H9 (cell line): ENCODE results near the gene RPL11. TPM values are rescaled to one million over a fixed set of nuclear protein-coding genes. Genes with fewer than 3 reads are reported as not detected.

Source experiments
- DNase-seq: peaks from one replicate; pipeline ENCODE4 v3.0.0-alpha.2; 2017
- H2AFZ ChIP-seq: one replicate; pipeline ENCODE4 v1.6.1; 2013; ENCODE audit warnings: mild to moderate bottlenecking, low read length, control low read depth, moderate library complexity
- H2AK5ac ChIP-seq: 2 replicates; pipeline ENCODE4 v1.6.1; 2013; ENCODE audit warnings: low read length, control low read depth, mixed read lengths; ENCODE audit not compliant: insufficient read length
- H2BK120ac ChIP-seq: one replicate; pipeline ENCODE4 v1.6.1; 2013; ENCODE audit warnings: low read depth, mild to moderate bottlenecking, low read length, control low read depth, inconsistent platforms; ENCODE audit not compliant: poor library complexity, severe bottlenecking
- H2BK12ac ChIP-seq: 2 replicates; pipeline ENCODE4 v1.6.1; 2013; ENCODE audit warnings: low read length, control low read depth, mixed read lengths, low read depth; ENCODE audit not compliant: insufficient read length
- H2BK15ac ChIP-seq: 2 replicates; pipeline ENCODE4 v1.6.1; 2013; ENCODE audit warnings: low read depth, low read length, control low read depth
- H2BK20ac ChIP-seq: one replicate; pipeline ENCODE4 v1.6.1; 2013; ENCODE audit warnings: low read depth, mild to moderate bottlenecking, low read length, control low read depth, inconsistent platforms; ENCODE audit not compliant: poor library complexity, severe bottlenecking
- H2BK5ac ChIP-seq: 2 replicates; pipeline ENCODE4 v1.6.1; 2013; ENCODE audit warnings: low read length, control low read depth, mixed read lengths; ENCODE audit not compliant: insufficient read length
- H3K14ac ChIP-seq: 2 replicates; pipeline ENCODE4 v1.6.1; 2013; ENCODE audit warnings: low read length, control low read depth; ENCODE audit not compliant: insufficient read depth
- H3K18ac ChIP-seq: 2 replicates; pipeline ENCODE4 v1.6.1; 2013; ENCODE audit warnings: low read depth, mild to moderate bottlenecking, mixed read lengths, low read length, control low read depth; ENCODE audit not compliant: insufficient read length
- H3K23ac ChIP-seq: 2 replicates; pipeline ENCODE4 v1.6.1; 2013; ENCODE audit warnings: low read length, control low read depth, mixed read lengths, low read depth; ENCODE audit not compliant: insufficient read length
- H3K23me2 ChIP-seq: 2 replicates; pipeline ENCODE4 v1.6.1; 2013; ENCODE audit warnings: low read depth, mild to moderate bottlenecking, mixed read lengths, low read length, control low read depth; ENCODE audit not compliant: insufficient read length, poor library complexity, severe bottlenecking
- H3K27ac ChIP-seq: 2 replicates; pipeline ENCODE4 v1.5.1; 2013; ENCODE audit warnings: low read length, control low read depth, mixed read lengths, low read depth; ENCODE audit not compliant: insufficient read length
- H3K27me3 ChIP-seq: 2 replicates; pipeline ENCODE4 v1.6.1; 2013; ENCODE audit warnings: low read length, control low read depth, inconsistent platforms; ENCODE audit not compliant: insufficient read depth
- H3K4ac ChIP-seq: 2 replicates; pipeline ENCODE4 v1.6.1; 2013; ENCODE audit warnings: low read depth, mild to moderate bottlenecking, control low read depth, inconsistent platforms, low read length, moderate library complexity
- H3K4me1 ChIP-seq: 2 replicates; pipeline ENCODE4 v1.6.1; 2013; ENCODE audit warnings: low read length, control low read depth, inconsistent platforms; ENCODE audit not compliant: insufficient read depth
- H3K4me2 ChIP-seq: 2 replicates; pipeline ENCODE4 v1.6.1; 2013; ENCODE audit warnings: low read length, control low read depth, mixed read lengths; ENCODE audit not compliant: insufficient read length, insufficient read depth
- H3K56ac ChIP-seq: 2 replicates; pipeline ENCODE4 v1.6.1; 2013; ENCODE audit warnings: low read depth, mild to moderate bottlenecking, mixed read lengths, low read length, control low read depth; ENCODE audit not compliant: insufficient read length
- H3K79me1 ChIP-seq: 2 replicates; pipeline ENCODE4 v1.6.1; 2013; ENCODE audit warnings: low read depth, mild to moderate bottlenecking, moderate library complexity, low read length, control low read depth, inconsistent platforms; ENCODE audit not compliant: insufficient read depth, poor library complexity, severe bottlenecking
- H3K79me2 ChIP-seq: 2 replicates; pipeline ENCODE4 v1.6.1; 2013; ENCODE audit warnings: low read length, control low read depth, inconsistent platforms; ENCODE audit not compliant: insufficient read depth
- H3K9ac ChIP-seq: 2 replicates; pipeline ENCODE4 v1.6.1; 2013; ENCODE audit warnings: low read length, control low read depth, mixed read lengths; ENCODE audit not compliant: insufficient read length; ENCODE audit errors: extremely low read depth
- H3K9me3 ChIP-seq: one replicate; pipeline ENCODE4 v1.6.1; 2013; ENCODE audit warnings: low read depth, low read length, inconsistent platforms; ENCODE audit not compliant: control insufficient read depth
- H3T11ph ChIP-seq: one replicate; pipeline ENCODE4 v1.6.1; 2013; ENCODE audit warnings: mild to moderate bottlenecking, low read length, control low read depth, inconsistent platforms
- H4K20me1 ChIP-seq: one replicate; pipeline ENCODE4 v1.6.1; 2013; ENCODE audit not compliant: control insufficient read depth, insufficient read length, insufficient read depth
- H4K5ac ChIP-seq: 2 replicates; pipeline ENCODE4 v1.6.1; 2013; ENCODE audit warnings: low read depth, mild to moderate bottlenecking, mixed read lengths, low read length, control low read depth; ENCODE audit not compliant: insufficient read length
- H4K8ac ChIP-seq: replicated peaks from 2 replicates; pipeline ENCODE4 v1.6.1; 2013; ENCODE audit warnings: low read length, control low read depth, mixed read lengths, low read depth; ENCODE audit not compliant: insufficient read length
- H4K91ac ChIP-seq: 2 replicates; pipeline ENCODE4 v1.6.1; 2013; ENCODE audit warnings: low read depth, mild to moderate bottlenecking, moderate library complexity, mixed read lengths, low read length, control low read depth; ENCODE audit not compliant: insufficient read length
- H3K27ac Mint-ChIP-seq, 3 experiments: 2 replicates in 2 of 3; 3 replicates in 1 of 3; pipeline ENCODE4 v1.8.0; 2020 to 2021; ENCODE audit warnings: mixed read lengths in 3 of 3, mild to moderate bottlenecking in 1 of 3, moderate library complexity in 1 of 3
- H3K27me3 Mint-ChIP-seq: 2 replicates; pipeline ENCODE4 v1.8.0; 2021; ENCODE audit warnings: low read depth, mild to moderate bottlenecking, moderate library complexity, mixed read lengths
- H3K36me3 Mint-ChIP-seq, 3 experiments: 2 replicates in 2 of 3; 3 replicates in 1 of 3; pipeline ENCODE4 v1.8.0; 2020 to 2021; ENCODE audit warnings: low read depth in 3 of 3, mixed read lengths in 3 of 3; ENCODE audit not compliant: insufficient read depth in 1 of 3
- H3K4me1 Mint-ChIP-seq, 2 experiments: 2 replicates each; pipeline ENCODE4 v1.8.0; 2020; ENCODE audit warnings: mixed read lengths in 2 of 2
- H3K4me3 Mint-ChIP-seq, 2 experiments: 2 replicates in 1 of 2; 3 replicates in 1 of 2; pipeline ENCODE4 v1.8.0; 2020 to 2021; ENCODE audit warnings: mild to moderate bottlenecking in 2 of 2, mixed read lengths in 2 of 2, moderate library complexity in 1 of 2
- H3K9me3 Mint-ChIP-seq, 2 experiments: 2 replicates in 1 of 2; 3 replicates in 1 of 2; pipeline ENCODE4 v1.8.0; 2020; ENCODE audit warnings: mild to moderate bottlenecking in 2 of 2, mixed read lengths in 2 of 2, moderate library complexity in 1 of 2
- WGBS: extraction: QIAGEN DNeasy Blood & Tissue Kit; methylation state at CpG from one replicate; pipeline ENCODE4 v1.1.7; 2013; ENCODE audit warnings: missing lambda C conversion rate, low lambda C conversion rate, mixed read lengths; ENCODE audit not compliant: insufficient read length; ENCODE audit errors: extremely low coverage; 5-methylcytosine and 5-hydroxymethylcytosine counted together
- total RNA-seq: library from RNA; stranded (reverse); gene quantifications from 2 replicates; pipeline ENCODE4 v1.2.1, GENCODE V29; 2021
- TF ChIP-seq, protein P1 (sequence below): fragments of 200-600 bp; sonication (generic); conservative IDR thresholded peaks from 3 replicates; pipeline ENCODE4 v1.8.0; 2021; ENCODE audit warnings: antibody characterized with exemption, mild to moderate bottlenecking

The RPL11 gene
- total RNA-seq, 1 experiment from 2014 or later: 1,618 TPM

DNA sequence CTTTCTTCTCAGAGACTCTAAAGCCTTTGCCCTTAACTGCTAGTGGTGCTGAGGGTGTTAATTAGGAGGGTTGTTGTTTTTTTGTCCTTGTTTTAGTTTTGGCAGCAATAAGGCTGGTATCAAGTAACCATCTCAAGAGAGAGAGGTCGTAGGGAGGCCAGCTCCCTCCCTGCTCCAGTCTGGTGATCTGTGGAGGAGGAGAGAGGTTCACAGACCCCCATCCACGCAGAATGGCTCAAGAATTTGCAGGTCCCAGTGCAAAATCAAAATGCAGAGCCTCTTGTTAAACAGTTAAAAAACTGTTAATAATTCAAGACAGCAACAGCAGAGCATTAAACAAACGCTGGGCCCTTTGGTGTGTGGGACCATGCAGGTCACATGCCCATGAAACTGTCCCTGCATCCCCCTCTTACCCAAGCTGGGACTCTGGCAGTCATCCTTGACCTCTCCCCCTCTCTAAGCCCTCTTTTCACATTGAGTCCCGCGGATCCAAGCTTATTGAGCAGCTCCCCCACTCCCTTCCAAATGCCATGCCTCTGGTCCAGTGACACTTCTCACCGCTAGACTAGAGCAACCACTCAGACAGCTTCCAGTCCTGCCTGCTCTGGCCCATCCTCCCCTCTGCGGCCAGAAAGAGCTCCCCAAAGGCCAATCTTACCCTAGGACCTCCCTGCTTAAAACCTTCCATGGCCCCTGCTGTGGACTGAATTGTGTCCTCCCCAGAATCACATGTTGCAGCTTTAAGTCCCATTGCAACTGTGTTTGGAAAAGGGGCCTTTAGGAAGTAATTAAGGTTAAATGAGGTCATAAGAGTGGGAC lies 47.7 kb upstream of the RPL11 start:
- no peak overlapping the region for H3K4me2 ChIP-seq
- H3K27ac ChIP-seq: no peak overlapping the region
- no peaks in the 10 kb centered on the region for H3K9me3 ChIP-seq
- peaks cover 10 to 18% of the 10 kb centered on the region in 2 experiments for H3K4me1 Mint-ChIP-seq
- no peak overlapping the region for H2AFZ ChIP-seq
- no peak overlapping the region for H2BK5ac ChIP-seq
- H4K20me1 ChIP-seq: no peaks in the 10 kb centered on the region
- H3K56ac ChIP-seq: no peak overlapping the region
- no peak for DNase-seq
- H2BK12ac ChIP-seq: no peak overlapping the region
- H3K27ac Mint-ChIP-seq: no peak overlapping the region
- no peak overlapping the region for H2BK15ac ChIP-seq
- H3K9ac ChIP-seq: no peak overlapping the region
- peaks cover 17% of the 10 kb centered on the region for H3K27me3 Mint-ChIP-seq
- no peak overlapping the region for H3K14ac ChIP-seq
- no peak overlapping the region for H4K5ac ChIP-seq
- H3K4ac ChIP-seq: no peak overlapping the region
- no peak overlapping the region for H3T11ph ChIP-seq
- no peak overlapping the region for H3K4me3 Mint-ChIP-seq
- no peak overlapping the region for H2BK20ac ChIP-seq
- no peak overlapping the region for H2AK5ac ChIP-seq
- no peak overlapping the region for H4K8ac ChIP-seq
- no peaks in the 10 kb centered on the region for H3K36me3 Mint-ChIP-seq
- no peaks in the 10 kb centered on the region for H3K4me1 ChIP-seq
- no peaks in the 10 kb centered on the region for H3K79me1 ChIP-seq
- no peaks in the 10 kb centered on the region for H3K79me2 ChIP-seq
- no CpG with 5 or more reads among the region's 7 CpGs for WGBS
- H3K9me3 Mint-ChIP-seq: no peaks in the 10 kb centered on the region
- TF ChIP-seq, protein P1, sequence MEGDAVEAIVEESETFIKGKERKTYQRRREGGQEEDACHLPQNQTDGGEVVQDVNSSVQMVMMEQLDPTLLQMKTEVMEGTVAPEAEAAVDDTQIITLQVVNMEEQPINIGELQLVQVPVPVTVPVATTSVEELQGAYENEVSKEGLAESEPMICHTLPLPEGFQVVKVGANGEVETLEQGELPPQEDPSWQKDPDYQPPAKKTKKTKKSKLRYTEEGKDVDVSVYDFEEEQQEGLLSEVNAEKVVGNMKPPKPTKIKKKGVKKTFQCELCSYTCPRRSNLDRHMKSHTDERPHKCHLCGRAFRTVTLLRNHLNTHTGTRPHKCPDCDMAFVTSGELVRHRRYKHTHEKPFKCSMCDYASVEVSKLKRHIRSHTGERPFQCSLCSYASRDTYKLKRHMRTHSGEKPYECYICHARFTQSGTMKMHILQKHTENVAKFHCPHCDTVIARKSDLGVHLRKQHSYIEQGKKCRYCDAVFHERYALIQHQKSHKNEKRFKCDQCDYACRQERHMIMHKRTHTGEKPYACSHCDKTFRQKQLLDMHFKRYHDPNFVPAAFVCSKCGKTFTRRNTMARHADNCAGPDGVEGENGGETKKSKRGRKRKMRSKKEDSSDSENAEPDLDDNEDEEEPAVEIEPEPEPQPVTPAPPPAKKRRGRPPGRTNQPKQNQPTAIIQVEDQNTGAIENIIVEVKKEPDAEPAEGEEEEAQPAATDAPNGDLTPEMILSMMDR: no peak
- H3K18ac ChIP-seq: no peak overlapping the region
- no peak overlapping the region for H4K91ac ChIP-seq
- H3K23me2 ChIP-seq: no peaks in the 10 kb centered on the region
- H2BK120ac ChIP-seq: no peak overlapping the region
- H3K23ac ChIP-seq: no peak overlapping the region
- H3K27me3 ChIP-seq: no peaks in the 10 kb centered on the region
